ENCODE results near the gene GNMT.

DNA sequence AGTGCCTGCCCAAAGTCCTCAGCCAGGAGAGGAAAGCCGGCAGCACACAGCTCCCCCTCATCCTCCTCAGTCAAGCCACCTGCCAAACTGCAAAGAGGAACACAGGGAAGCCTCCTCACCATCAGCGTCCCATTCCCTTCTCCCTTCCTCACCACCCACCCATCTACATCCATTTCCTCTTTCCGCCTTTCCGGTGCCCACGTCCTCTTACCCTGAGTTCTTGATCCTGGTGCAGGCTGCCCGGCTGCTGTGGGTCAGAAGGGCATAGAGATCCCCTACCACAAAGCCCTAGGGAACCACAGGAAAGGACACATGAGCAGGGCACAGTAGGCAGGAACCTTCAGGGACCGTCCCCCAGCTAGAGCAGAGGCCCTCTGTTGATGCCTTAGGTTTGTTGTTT, 6.0 kb downstream of the GNMT start:
- no peak for TF ChIP-seq CTCF (IDR thresholded peaks at IDR 0.05; ENCODE audit: low read length)
- TF ChIP-seq EZH2 (IDR thresholded peaks at IDR 0.05; ENCODE audit: borderline replicate concordance, low read length), result no peak
